DMS 273 (cell line): ENCODE results near the gene ZNF385C.

ENCODE experiments used
- DNase-seq: peaks from one replicate; lab custom pipeline; 2025; ENCODE audit not compliant: unreplicated experiment; lab: John Stamatoyannopoulos, UW

ZNF385C gene

DNA sequence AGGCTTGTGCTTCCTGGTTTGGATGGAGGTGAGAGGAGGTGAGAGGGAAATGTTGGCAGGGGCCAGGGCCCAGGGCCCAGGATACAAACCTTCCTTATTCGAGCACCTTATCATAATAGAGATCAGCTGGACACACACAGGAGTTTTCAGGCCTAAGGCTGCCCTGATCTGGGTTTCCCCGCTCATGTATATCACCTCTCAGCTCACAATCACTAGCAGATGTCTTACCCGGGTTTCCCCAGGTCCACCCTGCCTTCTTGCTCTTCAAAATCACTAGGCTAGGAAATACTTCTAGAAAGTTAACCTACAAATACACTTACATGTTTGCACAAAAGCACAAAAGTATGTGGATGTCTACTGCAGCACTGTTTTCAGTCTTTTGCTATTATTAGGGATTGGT, 28.6 kb upstream of the ZNF385C start:
- no peak for DNase-seq

DNA sequence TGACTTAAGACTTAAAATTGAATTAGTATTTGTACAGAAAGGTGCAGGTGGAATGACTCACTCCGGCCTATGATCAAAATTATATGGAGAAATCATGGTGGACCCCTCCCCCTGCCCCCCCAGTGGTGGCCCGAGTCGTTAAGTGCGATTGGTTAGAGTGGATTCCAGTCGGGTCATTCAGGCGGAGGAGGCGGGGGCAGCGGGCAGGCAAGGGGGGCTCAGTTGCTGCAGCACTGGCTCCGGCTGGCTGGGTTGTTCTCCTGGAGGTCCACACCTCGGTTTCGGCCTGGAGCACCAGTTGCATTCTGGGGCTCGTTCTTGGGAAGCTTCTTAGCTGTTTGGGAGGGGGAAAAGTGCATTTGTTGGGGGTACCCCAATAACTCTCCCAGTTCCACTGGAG, 27.3 kb upstream of the ZNF385C start:
- no peak for DNase-seq

DNA sequence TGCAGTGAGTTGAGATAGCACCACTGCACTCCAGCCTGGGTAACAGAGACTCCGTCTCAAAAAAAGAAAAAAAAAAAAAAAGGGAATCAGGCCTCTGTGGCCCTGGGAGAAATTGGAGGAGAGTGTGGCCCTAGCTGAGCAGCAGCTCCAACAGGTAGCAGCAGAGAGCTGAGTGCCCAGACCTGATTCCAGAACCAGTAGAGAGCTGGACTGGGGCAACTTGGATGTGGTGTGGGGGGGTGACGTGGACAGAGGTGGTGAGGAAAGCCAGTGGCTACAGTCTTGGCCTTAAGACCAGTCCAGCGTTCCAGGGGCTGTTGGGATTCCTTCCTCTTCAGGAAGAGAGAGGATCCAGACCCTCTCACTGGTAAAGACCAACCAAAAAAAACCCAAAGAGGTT, 26.0 kb upstream of the ZNF385C start:
- no peak for DNase-seq

DNA sequence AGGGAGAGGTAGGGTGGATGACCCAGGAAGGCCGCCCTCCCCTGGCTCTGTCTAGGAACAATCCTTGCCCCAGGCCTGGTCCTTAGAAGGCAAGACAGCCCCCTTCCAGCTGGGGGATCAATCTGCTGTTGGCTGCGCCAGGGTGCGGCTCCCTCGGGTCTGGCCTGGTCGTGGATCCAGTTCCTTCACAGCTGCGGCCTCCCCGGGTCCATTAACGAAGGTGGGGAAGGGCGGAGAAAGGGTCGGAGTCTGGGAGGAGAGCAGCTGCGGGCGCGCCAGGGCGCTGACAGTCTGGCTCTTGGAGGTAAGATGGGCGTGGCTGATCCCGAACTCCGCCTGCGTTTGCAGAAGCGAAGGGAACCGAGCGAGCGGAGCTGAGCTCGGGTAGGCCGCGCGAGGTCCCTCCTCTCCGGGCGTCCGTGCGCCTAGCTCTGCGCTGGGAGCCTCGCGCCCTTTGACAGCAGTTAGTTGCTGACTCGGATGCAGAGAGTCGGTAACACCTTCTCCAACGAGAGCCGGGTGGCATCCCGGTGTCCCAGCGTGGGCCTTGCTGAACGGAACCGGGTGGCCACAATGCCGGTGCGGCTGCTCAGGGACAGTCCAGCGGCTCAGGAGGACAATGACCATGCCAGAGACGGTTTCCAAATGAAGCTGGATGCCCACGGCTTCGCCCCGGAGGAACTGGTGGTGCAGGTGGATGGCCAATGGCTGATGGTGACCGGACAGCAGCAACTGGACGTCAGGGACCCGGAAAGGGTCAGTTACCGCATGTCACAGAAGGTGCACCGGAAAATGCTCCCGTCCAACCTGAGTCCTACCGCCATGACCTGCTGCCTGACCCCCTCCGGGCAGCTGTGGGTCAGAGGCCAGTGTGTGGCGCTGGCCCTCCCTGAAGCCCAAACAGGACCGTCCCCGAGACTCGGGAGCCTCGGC, 24.4 kb upstream of the ZNF385C start, which contains the start of gene HSPB9:
TSS of gene HSPB9 (plus strand) at position 434 of the 933 bp plus-strand sequence. CDS start at position 481, 47 bp downstream.
- no peak for DNase-seq

DNA sequence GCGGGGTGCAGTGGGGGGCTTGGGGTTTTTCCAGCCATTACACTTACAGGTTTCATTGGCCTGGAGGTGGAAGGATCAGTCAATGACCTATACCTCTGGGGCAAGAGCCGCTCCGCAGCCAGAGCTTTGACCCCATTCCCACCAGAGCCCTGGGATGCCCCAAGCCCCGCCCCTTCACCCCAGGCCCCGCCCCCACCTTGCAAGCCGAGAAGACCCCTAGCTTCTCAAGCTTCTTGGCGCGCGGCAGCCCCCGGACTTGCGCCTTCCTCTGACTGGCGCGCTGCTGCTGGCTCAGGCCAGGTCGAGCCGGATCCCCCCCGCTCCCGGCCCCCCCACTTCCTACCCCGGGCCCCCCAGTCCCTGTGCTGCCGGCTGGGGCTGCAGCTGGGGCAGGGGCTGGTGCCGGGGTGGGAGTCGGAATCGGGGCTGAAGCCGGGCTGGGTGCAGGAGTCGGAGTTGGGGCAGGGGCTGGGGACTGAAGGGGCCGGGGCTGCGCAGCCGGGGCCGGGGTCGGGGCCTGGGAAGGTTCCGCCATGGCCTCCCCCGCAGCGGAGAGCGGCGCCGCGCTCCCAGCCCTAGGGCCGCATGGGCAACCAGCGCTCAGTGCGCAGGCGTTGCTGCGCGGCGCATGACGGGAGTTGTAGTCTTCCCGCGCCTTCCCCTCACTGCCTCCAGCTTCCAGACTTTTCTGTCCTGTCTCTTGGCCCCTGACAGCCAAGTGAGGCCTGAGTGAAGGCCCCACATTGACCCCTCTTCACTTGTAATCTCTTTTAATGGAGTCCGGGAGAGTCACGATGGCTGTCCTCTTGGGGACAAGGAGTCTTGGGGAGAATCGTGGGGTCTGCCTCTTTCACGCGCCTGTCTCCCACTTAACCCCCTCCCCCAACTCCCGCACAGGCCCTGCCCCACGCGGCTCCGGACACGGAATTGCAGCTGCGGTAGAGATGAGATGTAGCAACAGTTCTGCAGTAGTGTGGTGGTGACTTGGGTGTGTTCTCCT, 22.8 kb upstream of the ZNF385C start, which contains the start of gene KAT2A:
TSS of gene KAT2A (minus strand) at position 598 of the 1,000 bp plus-strand sequence. CDS start at position 535, 63 bp downstream.
- peak; percentile 95 for DNase-seq

DNA sequence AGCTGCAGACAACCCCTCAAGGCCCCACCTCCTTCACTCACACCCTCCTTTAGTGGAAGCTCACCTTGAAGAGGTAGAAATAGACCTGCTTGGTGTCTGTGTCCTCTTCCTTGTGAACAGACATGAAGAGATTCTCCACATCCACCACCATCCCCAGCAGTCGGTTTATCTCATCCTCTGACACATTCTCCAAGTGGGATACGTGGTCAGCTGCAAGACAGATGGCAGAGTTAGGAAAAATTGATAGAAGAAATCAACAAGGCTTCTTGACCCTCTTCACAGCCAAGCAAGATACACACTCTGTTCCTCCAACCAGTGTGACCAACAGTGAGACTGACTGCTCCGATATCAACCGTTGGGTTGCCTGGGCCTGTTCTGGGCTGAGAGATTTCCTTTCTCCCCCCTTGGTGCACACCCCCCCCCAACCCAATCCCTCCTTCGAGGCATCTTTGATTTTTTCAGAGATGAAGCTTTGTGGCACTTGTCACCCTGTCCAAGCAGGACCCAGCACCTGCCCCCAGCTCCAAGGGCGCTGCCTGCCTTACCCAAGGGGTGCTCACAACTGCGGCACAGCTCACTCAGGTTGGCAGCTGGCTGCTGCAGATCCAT, 22.0 kb upstream of the ZNF385C start:
- no peak for DNase-seq

DNA sequence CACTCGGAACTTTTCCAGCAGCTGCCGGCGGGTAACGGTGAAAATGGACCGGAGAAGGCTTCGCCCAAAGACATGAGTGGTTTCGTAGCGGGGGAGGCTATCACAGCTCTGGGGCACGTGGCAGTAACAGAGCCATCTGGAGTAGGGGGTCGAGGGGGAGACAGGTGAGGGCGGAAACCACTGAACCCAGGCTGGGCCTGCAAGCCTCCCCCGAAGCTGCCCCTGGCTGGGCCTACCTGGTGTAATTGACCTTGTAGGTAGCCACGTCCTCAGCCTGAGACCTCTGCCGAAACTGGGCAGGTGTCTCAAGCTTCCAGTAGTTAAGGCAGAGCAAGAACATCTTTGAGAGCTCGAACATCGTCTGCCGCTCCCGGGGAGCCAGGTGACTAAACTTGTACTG, 21.0 kb upstream of the ZNF385C start:
- no peak for DNase-seq

DNA sequence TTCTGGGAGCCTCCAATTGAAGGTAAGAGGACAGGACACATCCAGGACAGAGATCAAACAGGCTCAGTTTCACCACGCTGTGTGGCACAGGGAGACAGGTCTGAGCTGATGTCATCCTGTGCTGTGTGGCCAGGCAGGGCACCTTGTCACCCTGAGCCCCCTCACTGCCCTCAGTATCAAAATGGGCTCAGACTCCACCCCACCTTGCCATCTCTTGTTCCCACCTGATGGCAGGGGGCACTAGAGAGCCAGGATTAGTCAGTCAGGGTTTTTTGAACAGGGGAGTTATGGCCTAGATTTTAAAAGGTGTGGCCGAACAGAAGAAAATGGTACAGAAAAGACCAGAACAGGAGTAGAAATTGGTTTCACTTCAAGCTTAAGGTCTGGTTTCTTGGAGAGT, 20.3 kb upstream of the ZNF385C start:
- DNase-seq, result peak; percentile 71

DNA sequence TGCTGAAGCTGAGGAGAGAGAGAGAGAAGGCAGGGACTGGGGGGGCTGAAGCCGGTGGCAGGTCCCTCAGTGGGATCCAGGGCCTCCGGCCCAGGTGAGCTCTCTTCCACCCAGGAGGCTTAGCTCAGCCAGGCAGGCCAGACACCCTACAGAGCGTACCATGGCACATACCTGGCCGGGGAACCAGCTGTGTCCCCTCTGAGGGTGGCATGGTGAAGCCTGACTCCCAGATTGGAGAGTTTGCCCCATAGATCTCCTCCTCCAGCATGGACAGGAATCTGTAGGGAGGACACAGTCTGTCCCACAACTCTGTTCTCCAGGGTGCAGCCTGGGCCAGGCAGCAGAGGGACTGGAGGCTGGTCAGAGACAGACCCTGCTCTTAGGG, 19.8 kb upstream of the ZNF385C start:
- DNase-seq, result no peak

DNA sequence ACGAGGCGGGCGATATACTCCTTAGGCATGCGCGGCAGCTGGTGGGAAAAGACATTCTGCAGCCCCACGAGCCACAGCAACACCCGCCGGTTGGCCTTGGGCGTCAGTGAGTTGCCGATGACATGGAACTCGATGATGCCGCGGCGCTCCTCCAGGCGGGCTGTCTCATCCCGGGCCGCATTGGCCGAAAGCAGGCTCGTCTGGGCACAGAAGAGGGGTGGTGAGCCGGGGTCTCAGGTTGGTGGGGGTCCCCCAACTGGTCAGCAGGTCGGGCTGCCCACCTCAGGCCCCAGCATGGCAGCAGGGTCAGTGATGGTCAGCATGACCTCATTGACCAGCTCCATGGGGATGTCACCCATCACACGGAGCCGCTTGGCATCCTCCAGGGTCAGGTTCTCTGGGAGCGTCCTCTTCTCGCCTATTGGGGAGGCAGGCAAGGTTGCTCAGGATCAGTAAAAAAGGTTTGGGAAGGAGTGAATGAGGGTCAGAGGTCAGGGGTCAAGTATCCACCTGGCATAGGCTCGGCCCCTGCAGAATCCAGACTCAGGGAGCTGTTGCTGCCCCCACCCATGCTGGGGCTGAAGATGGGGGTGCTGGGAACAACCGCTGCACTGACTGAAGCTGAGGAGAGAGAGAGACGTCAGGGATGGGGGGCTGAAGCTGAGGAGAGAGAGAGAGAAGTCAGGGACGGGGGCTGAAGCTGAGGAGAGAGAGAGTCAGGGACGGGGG, 19.3 kb upstream of the ZNF385C start:
- DNase-seq, result peak; percentile 40

DNA sequence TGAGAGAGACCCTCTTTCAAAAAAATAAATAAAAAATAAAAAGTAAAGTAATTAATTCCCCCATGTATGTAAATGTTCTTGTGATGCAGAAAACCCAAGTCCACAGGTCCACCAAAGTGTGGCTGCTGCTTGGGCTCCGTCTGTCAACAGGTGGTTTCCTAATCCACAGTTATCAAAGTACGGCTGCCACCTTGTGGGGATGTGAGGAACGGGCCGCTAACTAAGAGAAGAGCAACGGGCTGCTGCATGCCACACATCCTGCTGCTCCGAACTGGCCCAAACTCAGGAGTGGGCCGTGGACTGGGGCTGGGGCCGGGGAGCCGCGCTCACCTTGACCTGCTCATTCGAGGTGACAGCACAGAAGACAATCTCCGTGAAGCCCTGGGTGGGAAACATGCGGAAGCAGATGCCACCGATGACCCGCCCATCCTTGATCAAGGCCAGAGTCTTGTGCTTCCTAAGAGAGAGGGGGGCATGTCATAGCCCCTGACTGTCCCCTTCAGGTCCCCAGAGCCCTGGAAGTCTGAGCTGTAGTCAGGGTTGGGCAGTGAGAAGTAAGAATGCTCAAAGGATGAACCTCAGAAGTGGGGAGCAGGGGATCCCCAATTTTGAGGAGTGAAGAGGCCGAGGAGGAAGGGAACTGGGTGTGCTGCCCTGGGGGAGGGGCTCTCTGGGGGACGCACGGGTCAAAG, 18.6 kb upstream of the ZNF385C start:
- peak; percentile 94 for DNase-seq

DNA sequence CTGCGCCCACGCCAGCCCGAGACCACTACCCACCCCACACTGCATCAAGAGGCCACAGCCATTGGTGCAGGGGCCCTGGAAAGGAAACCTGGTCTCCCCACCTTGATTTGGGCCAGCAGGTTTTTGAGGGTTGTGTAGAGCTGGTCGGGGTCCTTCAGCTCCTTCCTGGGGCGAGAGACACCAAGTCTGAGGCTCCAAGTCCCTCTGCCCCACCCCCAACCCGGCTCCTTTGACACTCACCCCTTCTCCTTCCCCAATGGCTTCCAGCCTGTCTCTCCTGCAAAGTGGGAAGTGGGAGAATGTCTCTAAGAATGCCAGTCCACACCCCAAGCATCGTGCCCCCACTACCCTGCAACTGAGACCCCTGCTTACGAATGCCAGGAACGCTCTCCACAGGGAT, 15.8 kb upstream of the ZNF385C start:
- DNase-seq, result no peak

DNA sequence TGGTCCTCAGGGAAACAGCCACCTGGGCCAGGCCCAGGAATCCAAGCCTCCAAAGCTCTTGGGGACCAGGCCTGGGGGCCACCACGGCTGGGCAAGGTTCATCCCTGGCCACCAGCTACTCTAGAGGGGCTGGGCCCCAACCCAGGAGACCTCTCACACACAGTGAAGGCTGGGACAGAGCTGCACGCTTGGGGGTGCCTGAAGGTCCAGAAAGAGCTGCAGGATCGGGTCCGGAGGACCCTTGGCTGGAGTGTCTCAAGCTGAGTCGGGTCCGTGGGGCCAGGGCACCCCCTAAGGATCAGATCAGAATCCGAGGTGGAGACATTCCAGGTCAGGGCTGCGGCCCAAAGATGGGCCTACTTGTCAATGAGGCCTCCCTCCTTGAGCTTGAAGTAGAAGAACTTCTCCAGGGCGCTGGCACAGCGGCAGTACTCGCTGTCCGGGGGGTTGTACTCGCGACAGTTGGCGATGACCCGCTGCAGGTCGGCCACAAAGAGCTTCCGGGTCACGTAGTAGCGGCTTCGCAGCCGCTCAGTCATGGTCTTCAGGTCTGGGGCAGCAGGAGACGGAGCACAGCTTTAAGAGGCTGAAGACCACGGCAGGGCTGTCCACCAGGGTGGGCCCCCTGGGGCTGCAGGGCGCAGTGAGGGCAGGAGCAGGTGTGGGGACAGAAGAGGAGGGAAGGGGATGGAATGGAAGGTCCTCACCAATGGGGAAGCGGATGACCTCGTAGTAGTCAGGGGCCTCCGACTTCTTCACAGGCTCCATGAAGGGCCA, 15.2 kb upstream of the ZNF385C start:
- DNase-seq, result no peak

DNA sequence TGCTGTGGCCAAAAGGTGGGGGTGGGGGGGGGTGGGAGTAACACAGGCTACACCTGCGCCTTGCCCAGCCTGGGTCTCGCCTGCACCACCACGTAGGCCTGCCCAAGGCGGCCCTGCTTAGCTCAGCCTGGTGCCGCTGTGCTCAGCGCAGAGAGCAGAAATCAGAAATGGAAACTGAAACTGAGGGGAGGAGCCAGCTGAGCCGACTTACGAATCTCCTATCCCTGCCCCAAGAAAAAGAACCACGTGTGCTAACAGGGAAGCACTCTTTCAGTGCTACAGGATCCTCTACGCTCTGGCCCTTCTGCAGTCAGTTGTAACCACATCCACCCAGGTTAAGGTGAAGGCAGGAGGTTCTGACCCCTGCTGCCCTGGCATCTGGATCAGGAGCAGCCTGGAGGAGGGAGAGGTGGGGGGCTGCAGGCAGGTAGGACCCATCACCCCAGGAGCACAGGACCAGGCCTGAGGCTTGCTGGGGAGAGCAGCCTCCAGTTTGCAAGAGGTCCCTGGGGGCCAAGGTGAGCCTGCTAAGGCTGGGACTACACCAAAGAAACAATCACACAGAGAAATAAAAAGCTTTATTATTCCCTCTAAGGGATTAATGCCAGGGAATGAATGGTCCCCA, 14.4 kb upstream of the ZNF385C start, which contains the start of gene DHX58:
TSS of gene DHX58 (minus strand) at position 163 of the 625 bp plus-strand sequence. CDS start 822 bp downstream, outside the sequence.
- peak; percentile 84 for DNase-seq

DNA sequence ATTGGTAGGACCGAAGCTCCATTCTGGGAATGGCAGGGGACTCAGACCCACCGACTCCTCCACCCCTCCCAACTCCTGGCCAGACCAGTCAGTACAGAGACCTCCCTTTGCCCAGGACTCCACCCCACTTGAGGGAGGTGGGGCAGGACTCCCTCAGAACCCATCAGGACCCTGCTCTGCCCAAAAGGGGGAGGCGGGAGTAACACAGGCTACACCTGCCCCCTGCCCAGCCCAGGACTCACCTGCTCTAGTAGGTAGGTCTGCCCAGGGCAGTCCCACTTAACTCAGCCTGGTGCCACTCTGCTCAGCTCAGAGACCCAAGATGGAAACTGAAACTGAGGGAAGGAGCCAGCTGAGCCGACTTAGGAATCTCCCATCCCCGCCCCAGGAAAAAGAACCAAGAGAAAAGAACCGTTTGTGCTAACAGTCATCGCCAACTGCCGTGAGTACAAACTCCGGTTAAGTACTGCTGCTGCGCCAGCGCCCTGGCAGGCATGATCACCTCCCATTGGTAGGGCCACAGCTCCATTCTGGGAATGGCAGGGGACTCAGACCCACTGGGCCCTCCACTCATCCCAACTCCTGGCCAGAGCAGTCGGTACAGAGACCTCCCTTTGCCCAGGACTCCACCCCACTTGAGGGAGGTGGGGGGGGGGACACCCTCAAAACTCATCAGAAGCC, 13.7 kb upstream of the ZNF385C start:
- DNase-seq, result peak; percentile 65

DNA sequence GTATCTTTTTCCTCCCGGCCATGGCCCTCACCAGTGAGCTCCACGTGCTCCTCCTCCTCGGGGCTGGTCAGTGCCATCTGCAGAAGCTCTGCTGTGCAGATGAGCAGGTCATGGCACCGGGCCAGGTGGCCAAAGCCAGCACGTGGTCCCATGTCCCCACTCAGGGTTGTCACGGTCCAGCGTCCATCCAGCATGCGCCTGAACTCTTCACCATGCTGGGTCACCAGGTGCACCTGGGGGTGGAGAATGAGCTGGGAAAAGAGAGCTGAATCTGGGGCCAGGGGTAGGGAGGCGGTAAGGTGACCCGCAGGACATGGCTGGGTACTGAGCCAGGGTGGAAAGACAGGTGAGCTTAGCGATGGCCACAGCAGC, 13.0 kb upstream of the ZNF385C start:
- no peak for DNase-seq

DNA sequence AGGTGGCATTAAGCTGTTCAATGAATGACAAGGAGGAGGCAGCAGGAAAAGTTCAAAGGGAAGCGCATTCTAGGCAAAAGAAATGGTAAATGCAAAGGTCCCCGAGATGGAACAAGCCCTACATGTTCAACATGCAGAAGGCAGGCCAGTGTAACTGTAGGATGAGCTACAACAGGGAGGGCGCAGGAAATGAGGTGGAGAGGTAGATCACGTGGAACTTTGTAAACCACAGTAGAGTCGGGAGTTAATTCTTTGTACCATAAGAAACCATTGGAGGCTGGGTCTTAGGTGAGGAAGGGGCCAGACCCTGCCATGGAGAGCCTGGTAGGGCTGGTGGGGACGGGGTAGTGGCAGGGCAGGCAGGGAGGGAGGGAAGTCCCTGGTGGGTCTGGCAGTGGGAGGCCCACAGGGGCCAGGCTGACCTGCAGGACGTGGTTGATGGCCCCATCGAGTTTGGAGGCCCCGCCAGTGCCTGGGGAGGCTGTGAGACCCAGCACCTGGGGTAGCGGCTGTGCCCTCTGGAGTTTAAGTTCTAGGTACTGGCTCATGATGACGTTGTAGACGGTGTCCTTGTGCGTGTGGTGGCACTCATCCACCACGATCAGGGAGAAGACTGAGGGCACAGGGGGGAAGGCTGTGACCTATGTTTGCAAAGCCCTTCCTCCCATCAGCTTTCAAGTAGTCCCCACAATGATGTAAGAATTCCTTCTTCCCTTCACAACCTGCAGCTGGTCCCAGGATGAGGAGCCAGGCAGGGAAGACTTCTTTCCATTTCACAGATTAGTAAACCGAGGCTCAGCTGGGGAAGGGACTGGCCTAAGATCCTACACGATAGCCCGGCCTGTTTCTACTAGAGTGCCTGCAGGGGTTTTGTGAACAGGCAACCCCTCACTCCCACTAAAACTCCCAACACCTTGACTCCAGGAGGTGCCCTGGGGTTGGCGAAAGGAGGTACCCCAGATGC, 12.3 kb upstream of the ZNF385C start:
- DNase-seq, result no peak
